GM19023 (cell line): ENCODE measurements around the gene FGFBP2.
A peak's percentile ranks its signal among the peaks of the same experiment; 100 is the strongest.

Experiments used
- ATAC-seq: cut with Tn5 transposase; IDR thresholded peaks from one replicate; pipeline ENCODE4 v1.9.1; 2021; ENCODE audit warnings: mild to moderate bottlenecking, moderate library complexity; ENCODE audit not compliant: unreplicated experiment

Gene FGFBP2

GRCh38 chr4:15963001-15963451 is at the start of gene FGFBP2:
Gene FGFBP2 (minus strand): TSS chr4:15963175. CDS start chr4:15963129, 46 bp downstream.
- peak; percentile 48 for ATAC-seq

- ATAC-seq: no peak
These were observed 48.2 kb upstream of the FGFBP2 start for GRCh38 chr4:16011173-16011572.

GRCh38 chr4:16009153-16009552 is 46.2 kb upstream of the FGFBP2 start:
- ATAC-seq: no peak

GRCh38 chr4:16007471-16008095 is 44.6 kb upstream of the FGFBP2 start:
- no peak for ATAC-seq

- no peak for ATAC-seq
These were observed 43.9 kb upstream of the FGFBP2 start for GRCh38 chr4:16006771-16007446.

GRCh38 chr4:16005676-16006075 is 42.7 kb upstream of the FGFBP2 start:
- no peak for ATAC-seq

- ATAC-seq: peak; percentile 99
These were observed 38.5 kb upstream of the FGFBP2 start for GRCh38 chr4:16001484-16001858.

- peak; percentile 21 for ATAC-seq
These were observed 37.9 kb upstream of the FGFBP2 start for GRCh38 chr4:16000708-16001483.

- no peak for ATAC-seq
These were observed 33.8 kb upstream of the FGFBP2 start for GRCh38 chr4:15996773-15997172.

GRCh38 chr4:15995826-15996225 is 32.9 kb upstream of the FGFBP2 start:
- ATAC-seq: no peak

- no peak for ATAC-seq
These were observed 29.2 kb upstream of the FGFBP2 start for GRCh38 chr4:15992167-15992485.

- ATAC-seq: no peak
These were observed 27.8 kb upstream of the FGFBP2 start for GRCh38 chr4:15990570-15991285.

GRCh38 chr4:15989424-15989823 is 26.4 kb upstream of the FGFBP2 start:
- no peak for ATAC-seq

GRCh38 chr4:15988222-15988621 is 25.2 kb upstream of the FGFBP2 start:
- ATAC-seq: no peak

- no peak for ATAC-seq
These were observed 23.9 kb upstream of the FGFBP2 start for GRCh38 chr4:15986907-15987306.

- ATAC-seq: no peak
These were observed 20.6 kb upstream of the FGFBP2 start for GRCh38 chr4:15983610-15984009.

GRCh38 chr4:15982842-15983524 is 20.0 kb upstream of the FGFBP2 start:
- no peak for ATAC-seq

- no peak for ATAC-seq
These were observed 13.8 kb upstream of the FGFBP2 start for GRCh38 chr4:15976456-15977447.

GRCh38 chr4:15971068-15971801 is 8.3 kb upstream of the FGFBP2 start:
- ATAC-seq: no peak
